Neural crest cell (in vitro differentiated cells): ENCODE results near the gene ABHD5. TPM values are rescaled to one million over a fixed set of nuclear protein-coding genes. Genes with fewer than 3 reads are reported as not detected.

Source experiments
- DNase-seq: peaks from one replicate; pipeline ENCODE4 v3.0.0; 2021; ENCODE audit warnings: low read depth, mixed read lengths, low spot score
- H3K27ac Mint-ChIP-seq: one replicate; pipeline ENCODE4 v1.8.0; 2021; ENCODE audit warnings: mild to moderate bottlenecking, mixed read lengths; ENCODE audit not compliant: unreplicated experiment
- H3K27me3 Mint-ChIP-seq: 2 replicates; pipeline ENCODE4 v1.8.0; 2021; ENCODE audit warnings: low read depth, mild to moderate bottlenecking, mixed read lengths
- H3K36me3 Mint-ChIP-seq: 2 replicates; pipeline ENCODE4 v1.8.0; 2021; ENCODE audit warnings: low read depth, mild to moderate bottlenecking, mixed read lengths
- H3K4me1 Mint-ChIP-seq: 2 replicates; pipeline ENCODE4 v1.8.0; 2021; ENCODE audit warnings: mixed read lengths
- H3K4me3 Mint-ChIP-seq: one replicate; pipeline ENCODE4 v1.8.0; 2021; ENCODE audit warnings: mild to moderate bottlenecking, mixed read lengths
- H3K9me3 Mint-ChIP-seq: 2 replicates; pipeline ENCODE4 v1.8.0; 2021; ENCODE audit warnings: mixed read lengths
- CTCF ChIP-seq: fragments of 200-600 bp; sonication (generic); conservative IDR thresholded peaks from 2 replicates; pipeline ENCODE4 v1.5.0; 2021; ENCODE audit warnings: antibody characterized with exemption, mild to moderate bottlenecking
- total RNA-seq: library from RNA; stranded (reverse); gene quantifications from 2 replicates; pipeline ENCODE4 v1.2.1, GENCODE V29; 2021

Gene ABHD5
- total RNA-seq, 1 donor from 2014 or later = 12.5 TPM

GRCh38 chr3:43766672-43767465, 76.1 kb downstream of the ABHD5 start:
- no peak for DNase-seq
- H3K27ac Mint-ChIP-seq = no peak overlapping the region

GRCh38 chr3:43768381-43768973, 77.7 kb downstream of the ABHD5 start:
- H3K27ac Mint-ChIP-seq = no peak overlapping the region
- H3K4me3 Mint-ChIP-seq = no peak overlapping the region
- peaks cover 5% of the 10 kb centered on the region for H3K27me3 Mint-ChIP-seq
- no peak for TF ChIP-seq CTCF
- no peaks in the 10 kb centered on the region for H3K36me3 Mint-ChIP-seq
- H3K4me1 Mint-ChIP-seq = peaks cover 5% of the 10 kb centered on the region
- H3K9me3 Mint-ChIP-seq = no peaks in the 10 kb centered on the region
- no peak for DNase-seq

More at GRCh38 chr3:43766672-43767465, 76.1 kb downstream of the ABHD5 start:
- H3K4me1 Mint-ChIP-seq = peaks cover 5% of the 10 kb centered on the region
- no peaks in the 10 kb centered on the region for H3K36me3 Mint-ChIP-seq
- peaks cover 5% of the 10 kb centered on the region for H3K27me3 Mint-ChIP-seq
- no peak overlapping the region for H3K4me3 Mint-ChIP-seq
- no peaks in the 10 kb centered on the region for H3K9me3 Mint-ChIP-seq
- no peak for TF ChIP-seq CTCF

- no peak overlapping the region for H3K27ac Mint-ChIP-seq
- H3K27me3 Mint-ChIP-seq = peaks cover 5% of the 10 kb centered on the region
- peak; percentile 99 for TF ChIP-seq CTCF
- H3K4me3 Mint-ChIP-seq = no peak overlapping the region
- peaks cover 5% of the 10 kb centered on the region for H3K4me1 Mint-ChIP-seq
- DNase-seq = peak; percentile 94
- no peaks in the 10 kb centered on the region for H3K9me3 Mint-ChIP-seq
- H3K36me3 Mint-ChIP-seq = no peaks in the 10 kb centered on the region
Observed at GRCh38 chr3:43769097-43769884, 78.6 kb downstream of the ABHD5 start.

- Mint-ChIP-seq H3K9me3 (no peaks in the 10 kb centered on the region), H3K4me1 (peaks cover 5% of the 10 kb centered on the region), H3K4me3 (no peak overlapping the region), H3K36me3 (no peaks in the 10 kb centered on the region), H3K27ac (no peak overlapping the region), H3K27me3 (peaks cover 5% of the 10 kb centered on the region)
- no peak for TF ChIP-seq CTCF
- DNase-seq = no peak
Observed at GRCh38 chr3:43769885-43770425, 79.2 kb downstream of the ABHD5 start.

- H3K9me3 Mint-ChIP-seq = no peaks in the 10 kb centered on the region
- H3K4me3 Mint-ChIP-seq = no peak overlapping the region
- DNase-seq = no peak
- no peaks in the 10 kb centered on the region for H3K36me3 Mint-ChIP-seq
- H3K27me3 Mint-ChIP-seq = peaks cover 5% of the 10 kb centered on the region
- peaks cover 5% of the 10 kb centered on the region for H3K4me1 Mint-ChIP-seq
- peak overlapping the region; percentile 53 for H3K27ac Mint-ChIP-seq
- no peak for TF ChIP-seq CTCF
Observed at GRCh38 chr3:43770426-43771103, 79.8 kb downstream of the ABHD5 start.
